Smooth muscle cell of the umbilical artery (primary cell): ENCODE data around the gene RRAGC. TPM values are rescaled to one million over a fixed set of nuclear protein-coding genes. Genes with fewer than 3 reads are reported as not detected.

ENCODE experiments used
- total RNA-seq: library from RNA; depleted of rRNA; stranded (reverse); fragments of >200 nt; gene quantifications from 2 replicates; pipeline ENCODE4 v1.2.3, GENCODE V29; 2014

RRAGC gene
- total RNA-seq: 30.6 and 32.1 TPM in 2 replicates

GRCh38 chr1:38859561-38860453 lies at the start of gene RRAGC:
TSS of gene RRAGC (minus strand) at chr1:38859772. CDS start at chr1:38859646, 126 bp downstream.

GRCh38 chr1:38881487-38881886 lies 21.9 kb upstream of the RRAGC start, which contains the start of gene GJA9:
TSS of gene GJA9 (minus strand) at chr1:38881587. CDS start at chr1:38876098, 5,489 bp downstream.

GRCh38 chr1:38873027-38873969 lies 13.7 kb upstream of the RRAGC start, which contains the start of gene MYCBP:
TSS of gene MYCBP (minus strand) at chr1:38873348. CDS start at chr1:38873305, 43 bp downstream.

Other genes with a start within 250 kb of the RRAGC start
- gene MYCBP, start 13.6 kb upstream of the RRAGC start, total RNA-seq: 9.2 and 14.8 TPM in 2 replicates
- not detected in 2 replicates for gene GJA9, start 21.8 kb upstream of the RRAGC start, total RNA-seq
- 0.30 and 3.8 TPM in 2 replicates for gene RHBDL2, start 82.1 kb upstream of the RRAGC start, total RNA-seq
- gene AKIRIN1, start 131.5 kb upstream of the RRAGC start, total RNA-seq: 56.4 and 82.3 TPM in 2 replicates
- 545 and 622 TPM in 2 replicates for gene NDUFS5, start 166.6 kb upstream of the RRAGC start, total RNA-seq